Measurements from ENCODE around the gene HDAC9.

The HDAC9 gene

DNA sequence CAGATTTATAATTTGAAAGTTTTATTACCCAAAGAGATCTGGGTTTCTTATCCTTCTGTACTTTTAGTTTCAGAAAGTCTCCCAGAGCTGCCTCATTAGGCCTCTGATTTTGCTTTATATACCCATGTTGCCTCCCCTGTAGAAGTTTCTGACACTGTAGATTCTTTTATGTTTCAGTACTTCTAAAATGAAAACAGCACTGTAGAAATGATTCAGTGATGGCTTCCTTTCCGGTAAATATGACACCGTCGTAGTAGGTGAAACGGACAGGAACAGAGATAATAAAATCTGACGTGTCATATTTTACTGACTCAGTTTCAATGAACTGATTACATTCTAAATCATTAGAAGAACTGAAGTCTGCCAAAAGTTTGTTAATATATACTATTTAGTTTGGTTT, 349.2 kb downstream of the HDAC9 start:
- no peak for DNase-seq (ENCODE audit: low read depth)

DNA sequence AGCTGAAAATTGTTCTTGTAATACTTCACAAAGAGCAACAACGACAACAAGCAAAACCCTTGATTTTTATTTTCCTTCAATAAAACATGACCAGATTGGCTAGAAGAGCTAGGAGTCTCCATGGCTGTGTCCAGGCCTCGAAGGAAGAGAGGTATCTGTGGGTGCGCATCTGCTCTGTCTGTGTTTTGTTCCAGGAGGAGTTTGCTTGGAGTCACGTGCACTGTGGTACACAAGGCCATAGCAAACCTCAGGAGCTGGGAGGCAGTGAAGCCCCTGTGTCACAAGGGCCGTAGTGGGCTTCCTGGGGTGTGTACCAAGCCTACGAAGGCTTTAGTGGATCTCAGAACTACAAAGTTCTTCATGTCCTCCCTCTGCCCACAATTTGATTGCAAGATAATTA, 350.2 kb downstream of the HDAC9 start:
- no peak for DNase-seq (ENCODE audit: low read depth)

DNA sequence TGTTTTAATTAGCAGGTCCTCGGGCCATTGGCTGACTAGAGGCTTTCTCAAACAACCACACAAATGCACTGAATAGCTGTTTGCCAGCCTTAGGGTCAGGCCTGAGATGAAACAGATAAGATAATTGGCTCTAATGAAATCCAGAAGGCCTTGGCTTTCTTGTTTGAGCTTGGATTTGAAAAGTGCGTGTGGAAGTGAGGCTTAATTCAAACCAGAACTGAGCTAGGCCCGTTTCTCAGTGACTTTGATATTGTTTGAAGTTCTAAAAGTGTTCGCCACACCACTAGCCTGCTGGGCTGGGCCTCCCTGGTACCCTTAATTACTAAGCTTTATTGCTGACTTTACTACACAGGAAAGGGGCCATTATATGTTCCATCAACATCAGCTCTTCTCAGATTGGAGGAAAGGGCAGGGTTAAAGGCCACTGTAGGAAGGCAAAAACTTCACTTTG, 351.2 kb downstream of the HDAC9 start:
- no peak for DNase-seq (ENCODE audit: low read depth)

GRCh38 chr7:18849130-18849529, 353.6 kb downstream of the HDAC9 start:
- DNase-seq (ENCODE audit: low read depth): no peak

GRCh38 chr7:18855796-18856195, 360.2 kb downstream of the HDAC9 start:
- no peak for DNase-seq (ENCODE audit: low read depth)

- DNase-seq (ENCODE audit: low read depth): no peak
Measured at GRCh38 chr7:18858232-18858631, 362.7 kb downstream of the HDAC9 start.

- DNase-seq (ENCODE audit: low read depth): no peak
Measured at GRCh38 chr7:18859318-18859717, 363.8 kb downstream of the HDAC9 start.

GRCh38 chr7:18860221-18860620, 364.7 kb downstream of the HDAC9 start:
- no peak for DNase-seq (ENCODE audit: low read depth)

DNA sequence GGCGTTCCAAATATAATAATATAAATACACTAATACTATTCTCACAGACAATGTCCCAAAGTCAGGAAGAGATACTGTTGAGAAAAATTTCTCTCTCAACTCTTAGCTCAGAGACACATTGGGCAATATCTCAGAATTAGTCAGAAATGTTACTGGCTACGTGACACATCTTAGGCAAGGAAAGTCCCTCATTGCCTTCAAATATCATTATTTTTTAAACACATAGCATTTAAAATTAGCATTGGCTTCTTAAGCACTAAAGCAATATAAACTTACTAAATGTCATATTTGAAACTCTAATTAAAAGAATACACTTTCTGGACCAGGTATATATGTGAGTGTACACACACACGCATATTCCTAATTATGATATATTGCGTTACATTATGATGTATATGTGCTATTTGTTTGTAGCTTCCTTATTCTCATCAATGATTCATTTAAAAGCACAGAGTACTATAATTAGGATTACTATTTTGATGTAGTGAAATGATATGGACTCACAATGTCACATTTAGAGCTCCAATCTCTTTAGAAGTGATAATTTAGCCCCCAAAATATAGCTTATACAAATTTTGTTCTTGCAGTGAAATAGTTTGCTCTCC, 366.1 kb downstream of the HDAC9 start:
- no peak for DNase-seq (ENCODE audit: low read depth)

DNA sequence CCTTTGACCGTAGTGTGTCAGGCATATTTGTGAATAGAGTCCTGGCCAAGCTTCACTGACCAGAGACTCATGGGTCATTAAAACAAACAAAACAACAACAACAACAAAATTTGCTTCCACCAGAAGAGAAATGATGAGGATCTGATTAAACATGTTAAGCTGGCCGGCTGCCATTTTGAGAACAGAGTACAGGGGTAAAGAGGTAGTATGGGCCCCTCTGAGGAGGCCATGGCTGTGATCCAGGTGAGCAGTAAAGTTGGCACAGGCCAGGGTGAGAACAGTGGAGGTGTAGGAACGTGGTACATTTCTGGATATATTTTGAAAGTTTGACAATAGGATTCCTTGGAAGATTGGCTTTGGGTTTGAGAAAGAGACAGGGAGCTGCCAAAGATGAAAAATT, 369.4 kb downstream of the HDAC9 start:
- DNase-seq (ENCODE audit: low read depth): no peak

- no peak for DNase-seq (ENCODE audit: low read depth)
Measured at GRCh38 chr7:18866359-18867036, 370.9 kb downstream of the HDAC9 start.

DNA sequence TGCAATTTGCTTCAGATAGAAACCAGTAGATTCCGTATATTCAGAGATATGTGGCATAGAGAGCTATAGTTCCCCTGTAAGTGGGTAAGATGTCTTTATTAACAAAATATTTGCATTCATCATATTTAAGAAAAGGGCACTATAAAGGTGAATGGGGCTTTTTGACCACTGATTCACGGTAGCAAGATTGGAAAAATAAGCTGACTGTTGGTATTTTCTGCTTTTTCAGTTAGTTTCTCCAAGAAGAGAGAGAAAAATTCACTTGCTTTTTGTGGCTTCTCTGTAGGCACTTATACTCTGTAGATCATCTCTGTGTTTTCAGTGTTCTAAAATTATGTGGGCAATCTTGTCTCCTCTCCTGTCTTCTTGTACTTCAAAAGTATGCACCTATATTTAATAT, 376.8 kb downstream of the HDAC9 start:
- no peak for DNase-seq (ENCODE audit: low read depth)

- DNase-seq (ENCODE audit: low read depth): no peak
Measured at GRCh38 chr7:18873734-18874336, 378.3 kb downstream of the HDAC9 start.

DNA sequence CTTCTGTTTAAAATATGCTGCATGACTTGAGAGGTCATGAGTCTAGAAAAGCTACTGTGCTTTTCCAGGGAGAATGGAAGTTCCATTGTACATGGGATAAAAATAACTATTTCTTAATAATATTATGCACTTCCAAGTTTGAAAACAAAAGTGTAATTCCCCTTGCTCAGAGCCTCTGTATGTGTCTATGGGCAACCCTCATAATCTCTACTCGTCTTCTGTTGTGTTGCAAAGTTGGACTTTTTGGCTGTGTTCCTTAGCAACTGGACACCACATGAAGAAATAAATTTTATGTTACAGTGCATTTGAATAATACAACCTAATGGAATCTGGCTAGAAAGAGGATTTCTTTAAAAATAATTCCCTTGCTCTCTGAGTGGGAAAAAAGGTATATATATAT, 379.3 kb downstream of the HDAC9 start:
- no peak for DNase-seq (ENCODE audit: low read depth)

- DNase-seq (ENCODE audit: low read depth): no peak
Measured at GRCh38 chr7:18877874-18878273, 382.3 kb downstream of the HDAC9 start.

DNA sequence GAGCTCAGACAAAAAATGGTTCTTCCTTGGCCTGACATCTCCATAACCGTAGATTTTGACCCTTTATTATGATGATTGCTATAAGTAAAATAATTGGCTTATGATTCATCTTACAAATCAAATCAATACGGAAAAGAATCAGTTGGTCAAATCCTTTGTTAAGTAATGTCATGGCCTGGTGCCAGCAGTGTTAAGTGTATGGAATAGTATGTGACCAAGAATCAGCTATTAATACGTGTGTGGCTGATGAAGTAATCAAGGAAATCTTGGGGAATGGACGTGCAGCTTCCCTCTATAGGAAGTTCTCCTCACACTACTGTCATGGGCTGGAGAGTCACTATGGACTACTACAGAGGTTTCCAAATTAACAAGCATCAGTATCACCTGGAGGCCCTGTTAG, 391.3 kb downstream of the HDAC9 start:
- DNase-seq (ENCODE audit: low read depth): no peak

GRCh38 chr7:18889436-18889835, 393.9 kb downstream of the HDAC9 start:
- DNase-seq (ENCODE audit: low read depth): no peak

DNA sequence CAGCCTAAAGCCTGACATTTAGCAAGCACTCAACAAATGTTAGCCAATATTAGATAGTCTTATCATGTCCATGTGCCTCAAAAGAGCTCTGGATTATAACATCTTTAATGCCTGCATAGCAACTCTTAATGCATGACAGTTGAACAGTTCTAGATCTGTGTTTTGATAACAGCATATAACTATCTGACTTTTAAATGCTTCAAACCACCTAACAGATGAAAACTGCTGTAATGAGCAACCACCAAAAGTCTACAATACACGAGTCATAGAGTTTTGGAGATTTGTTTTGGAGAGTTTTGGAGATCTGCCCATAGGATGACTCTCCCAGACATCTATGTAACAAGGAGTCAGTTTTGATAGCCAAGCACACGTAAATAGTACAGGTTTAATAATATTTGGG, 394.6 kb downstream of the HDAC9 start:
- no peak for DNase-seq (ENCODE audit: low read depth)

- DNase-seq (ENCODE audit: low read depth): no peak
Measured at GRCh38 chr7:18890885-18891621, 395.5 kb downstream of the HDAC9 start.

- no peak for DNase-seq (ENCODE audit: low read depth)
Measured at GRCh38 chr7:18893156-18893555, 397.6 kb downstream of the HDAC9 start.

DNA sequence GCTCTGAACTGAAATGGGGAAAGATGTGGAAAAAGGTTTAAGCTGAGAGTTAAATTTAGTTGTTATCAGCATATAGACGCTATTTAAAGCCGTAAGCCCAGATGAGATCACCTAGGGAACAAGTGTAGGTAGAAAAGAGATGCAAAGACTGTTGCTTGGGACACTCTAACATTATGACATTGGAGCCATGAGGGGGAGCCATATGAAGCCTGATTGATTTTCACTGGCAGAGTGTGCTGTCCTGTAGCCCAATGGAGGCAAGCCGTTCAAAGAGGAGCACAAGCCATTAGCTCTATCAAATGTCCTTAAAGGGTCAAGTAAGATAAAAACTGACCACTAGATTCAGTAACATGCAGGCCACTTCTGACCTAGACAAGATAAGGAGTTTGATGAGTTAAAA, 398.6 kb downstream of the HDAC9 start:
- no peak for DNase-seq (ENCODE audit: low read depth)

DNA sequence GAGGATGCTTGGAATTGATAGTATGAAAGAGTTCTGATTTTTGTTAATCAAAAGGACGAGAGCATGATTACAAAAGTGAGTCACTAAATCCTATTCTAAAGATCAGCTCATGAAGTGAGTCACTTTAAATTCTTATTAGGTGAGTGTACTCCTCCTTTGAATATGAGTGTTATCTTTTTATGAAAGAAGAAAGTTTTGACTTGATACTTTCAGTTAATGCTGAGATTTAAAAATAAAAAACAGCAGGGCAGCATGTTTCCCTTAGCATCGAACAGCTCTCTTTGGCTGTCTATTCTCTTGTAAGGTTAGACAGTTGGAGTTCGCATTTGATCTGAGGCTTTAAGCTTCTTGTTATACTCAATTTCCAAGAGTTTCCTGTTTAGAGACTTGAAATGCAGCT, 399.9 kb downstream of the HDAC9 start:
- DNase-seq (ENCODE audit: low read depth): no peak

Measured in activated T-helper 9 cell treated with anti-CD3 and anti-CD28 coated beads, Interleukin-2, amount 50 U/mL, for 16 hours (primary cell).